Measurements from ENCODE around the gene CRTAP.
"Not testable (repeated sequence)": the region's sequence is repeated elsewhere in the genome, so short reads cannot be mapped to it uniquely, and the experiment has no call there.

The CRTAP gene

GRCh38 chr3:33174711-33175414 lies 61.0 kb downstream of the CRTAP start:
- no peaks in the 10 kb centered on the region for H3K9me3 ChIP-seq
- no peak for TF ChIP-seq CTCF (IDR thresholded peaks at IDR 0.05)
- H3K4me3 ChIP-seq (ENCODE audit: low read depth in 1 of 2, low read length in 1 of 2), result no peak overlapping the region
- H3K27ac ChIP-seq, result no peak overlapping the region
- no peaks in the 10 kb centered on the region for H3K36me3 ChIP-seq
- H3K4me1 ChIP-seq (ENCODE audit: control insufficient read depth in 1 of 2, insufficient read depth in 1 of 2, low read depth in 1 of 2, low read length in 1 of 2), result peaks cover 0 to 15% of the 10 kb centered on the region in 2 experiments
- H3K27me3 ChIP-seq, result no peaks in the 10 kb centered on the region

- H3K4me1 ChIP-seq (ENCODE audit: control insufficient read depth in 1 of 2, insufficient read depth in 1 of 2, low read depth in 1 of 2, low read length in 1 of 2), result no peaks in the 10 kb centered on the region
- no peak overlapping the region for H3K27ac ChIP-seq
- H3K4me3 ChIP-seq (ENCODE audit: low read depth in 1 of 2, low read length in 1 of 2), result no peak overlapping the region
- TF ChIP-seq CTCF (IDR thresholded peaks at IDR 0.05), result no peak
- no peaks in the 10 kb centered on the region for H3K36me3 ChIP-seq
- no peaks in the 10 kb centered on the region for H3K9me3 ChIP-seq
- no peaks in the 10 kb centered on the region for H3K27me3 ChIP-seq
Observed at GRCh38 chr3:33179132-33179531, 65.3 kb downstream of the CRTAP start.

- Histone ChIP-seq H3K9me3 (no peaks in the 10 kb centered on the region), H3K27ac (no peak overlapping the region), H3K4me1 (ENCODE audit: control insufficient read depth in 1 of 2, insufficient read depth in 1 of 2, low read depth in 1 of 2, low read length in 1 of 2) (no peaks in the 10 kb centered on the region), H3K36me3 (no peaks in the 10 kb centered on the region), H3K27me3 (no peaks in the 10 kb centered on the region), H3K4me3 (ENCODE audit: low read depth in 1 of 2, low read length in 1 of 2) (no peak overlapping the region)
- TF ChIP-seq CTCF (IDR thresholded peaks at IDR 0.05), result no peak
Observed at GRCh38 chr3:33181229-33181628, 67.4 kb downstream of the CRTAP start.

- not testable (repeated sequence) for H3K4me3 ChIP-seq (ENCODE audit: low read depth in 1 of 2, low read length in 1 of 2); H3K4me1 ChIP-seq (ENCODE audit: control insufficient read depth in 1 of 2, insufficient read depth in 1 of 2, low read depth in 1 of 2, low read length in 1 of 2); H3K27ac ChIP-seq; H3K36me3 ChIP-seq; H3K9me3 ChIP-seq; H3K27me3 ChIP-seq
Observed at GRCh38 chr3:33181641-33182040, 67.8 kb downstream of the CRTAP start.

- Histone ChIP-seq H3K27me3 (no peaks in the 10 kb centered on the region), H3K27ac (no peak overlapping the region), H3K36me3 (no peaks in the 10 kb centered on the region), H3K9me3 (no peaks in the 10 kb centered on the region), H3K4me1 (ENCODE audit: control insufficient read depth in 1 of 2, insufficient read depth in 1 of 2, low read depth in 1 of 2, low read length in 1 of 2) (no peaks in the 10 kb centered on the region), H3K4me3 (ENCODE audit: low read depth in 1 of 2, low read length in 1 of 2) (no peak overlapping the region)
- no peak for TF ChIP-seq CTCF (IDR thresholded peaks at IDR 0.05)
Observed at GRCh38 chr3:33184863-33185262, 71.0 kb downstream of the CRTAP start.

GRCh38 chr3:33186524-33187367 lies 72.9 kb downstream of the CRTAP start:
- Histone ChIP-seq H3K36me3 (no peaks in the 10 kb centered on the region), H3K4me3 (ENCODE audit: low read depth in 1 of 2, low read length in 1 of 2) (no peak overlapping the region), H3K27ac (no peak overlapping the region), H3K27me3 (no peaks in the 10 kb centered on the region), H3K4me1 (ENCODE audit: control insufficient read depth in 1 of 2, insufficient read depth in 1 of 2, low read depth in 1 of 2, low read length in 1 of 2) (no peaks in the 10 kb centered on the region), H3K9me3 (no peaks in the 10 kb centered on the region)
- TF ChIP-seq CTCF (IDR thresholded peaks at IDR 0.05), result no peak
